SK-N-MC (cell line): ENCODE data around the gene LAPTM5.

ENCODE experiments used
- EZH2 ChIP-seq: fragments of 200-600 bp; sonication (generic); IDR thresholded peaks from one replicate; pipeline ENCODE4 v1.6.1; 2017; ENCODE audit warnings: antibody characterized with exemption
- POLR2AphosphoS5 ChIP-seq: IDR thresholded peaks from 2 replicates; pipeline ENCODE4 v1.6.1; 2012; ENCODE audit warnings: mild to moderate bottlenecking, low read depth, low read length, borderline replicate concordance

DNA sequence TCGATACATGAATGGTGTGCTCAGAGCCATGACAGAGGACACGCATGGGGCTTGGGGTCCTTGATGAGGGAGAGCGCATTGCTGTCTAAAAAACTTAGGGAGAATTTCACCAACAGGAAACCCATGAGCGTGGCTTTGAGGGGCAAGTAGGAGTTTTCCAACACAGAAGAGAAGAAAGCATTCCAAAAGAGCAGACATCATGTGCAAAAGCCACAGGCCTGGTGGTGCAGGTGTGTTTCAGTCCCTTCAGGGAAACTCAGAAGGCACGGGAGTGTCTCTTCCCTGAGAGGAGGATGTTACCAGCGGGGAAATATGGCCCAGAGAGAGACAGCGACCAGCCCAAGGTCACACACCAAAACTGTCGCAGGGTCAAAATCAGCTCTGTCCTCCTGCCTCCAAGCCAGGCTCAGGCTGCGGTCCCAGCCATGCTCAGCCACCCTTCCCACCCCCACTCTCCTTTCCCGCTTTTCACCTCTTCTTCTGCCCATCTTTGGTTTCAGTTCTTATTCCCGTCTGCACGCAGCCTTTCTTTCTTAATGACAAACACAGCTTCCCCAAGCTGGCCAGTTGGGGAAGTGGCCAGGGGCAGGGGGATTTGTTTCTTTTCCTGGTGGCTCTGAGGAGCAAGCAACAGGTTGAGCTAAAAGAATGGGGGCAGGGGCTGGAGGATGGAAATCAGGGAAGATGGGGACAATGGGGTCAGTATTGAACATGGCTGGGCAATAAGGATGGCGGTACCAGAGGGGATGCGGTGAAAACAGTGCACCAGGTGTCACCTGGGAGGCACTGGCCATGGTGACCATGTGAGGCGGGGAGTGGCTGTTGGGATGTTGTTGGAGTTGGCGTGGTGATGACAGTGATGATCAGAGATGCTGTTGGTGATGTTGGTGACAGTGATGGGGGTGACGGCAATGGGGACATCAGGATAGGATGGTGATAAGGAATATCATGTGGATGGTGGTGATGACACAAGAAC lies 10.3 kb downstream of the LAPTM5 start:
- TF ChIP-seq POLR2AphosphoS5 (no peak), EZH2 (no peak)
